ENCODE measurements around the gene SUCLA2.

SUCLA2 gene

GRCh38 chr13:47929156-47929555 is 71.9 kb downstream of the SUCLA2 start:
- DNase-seq, result no peak
- intact Hi-C loops (cut with DNase I), result no loop called here

- intact Hi-C loops (cut with DNase I), result no loop called here
Measured at GRCh38 chr13:47917022-47917574, 84.0 kb downstream of the SUCLA2 start.

GRCh38 chr13:47908197-47908902 is 92.7 kb downstream of the SUCLA2 start:
- intact Hi-C loops (cut with DNase I), result no loop called here

More at GRCh38 chr13:47917022-47917574, 84.0 kb downstream of the SUCLA2 start:
- no peak for DNase-seq

GRCh38 chr13:47904891-47905290 is 96.2 kb downstream of the SUCLA2 start:
- intact Hi-C loops (cut with DNase I), result no loop called here
- DNase-seq, result no peak

More at GRCh38 chr13:47908197-47908902, 92.7 kb downstream of the SUCLA2 start:
- no peak for DNase-seq

- intact Hi-C loops (cut with DNase I), result no loop called here
- DNase-seq, result no peak
Measured at GRCh38 chr13:47904241-47904640, 96.8 kb downstream of the SUCLA2 start.

- DNase-seq, result no peak
Measured at GRCh38 chr13:47903836-47904235, 97.2 kb downstream of the SUCLA2 start.

GRCh38 chr13:47901441-47901840 is 99.6 kb downstream of the SUCLA2 start:
- intact Hi-C loops (cut with DNase I), result no loop called here
- no peak for DNase-seq

More at GRCh38 chr13:47903836-47904235, 97.2 kb downstream of the SUCLA2 start:
- intact Hi-C loops (cut with DNase I), result no loop called here

- intact Hi-C loops (cut with DNase I), result no loop called here
- no peak for DNase-seq
Measured at GRCh38 chr13:47898080-47898479, 103.0 kb downstream of the SUCLA2 start.

GRCh38 chr13:47897411-47898050 is 103.5 kb downstream of the SUCLA2 start:
- intact Hi-C loops (cut with DNase I), result no loop called here
- DNase-seq, result peak in 1 of 42 donors; percentile 5

- no peak for DNase-seq
- intact Hi-C loops (cut with DNase I), result no loop called here
Measured at GRCh38 chr13:47896546-47896945, 104.5 kb downstream of the SUCLA2 start.

- intact Hi-C loops (cut with DNase I), result no loop called here
- no peak for DNase-seq
Measured at GRCh38 chr13:47896111-47896510, 105.0 kb downstream of the SUCLA2 start.

GRCh38 chr13:47893527-47893926 is 107.5 kb downstream of the SUCLA2 start:
- no peak for DNase-seq
- intact Hi-C loops (cut with DNase I), result no loop called here

All from head of caudate nucleus (tissue), 42 donors.